Measurements from ENCODE around the gene PDX1. TPM values are rescaled to one million over a fixed set of nuclear protein-coding genes. Genes with fewer than 3 reads are reported as not detected.

Gene PDX1
- total RNA-seq (2022) (0.17 and 0.35 TPM in 2 replicates), Bru-seq, nascent RNA (percentile 1 among the genes with signal in this experiment), BruChase-seq, experiment 1, labeled RNA remaining after a 6-hour chase (not detected), BruChase-seq, experiment 2, labeled RNA remaining after a 2-hour chase (percentile 17 among the genes with signal in this experiment)
- long read RNA-seq: 0 reads

DNA sequence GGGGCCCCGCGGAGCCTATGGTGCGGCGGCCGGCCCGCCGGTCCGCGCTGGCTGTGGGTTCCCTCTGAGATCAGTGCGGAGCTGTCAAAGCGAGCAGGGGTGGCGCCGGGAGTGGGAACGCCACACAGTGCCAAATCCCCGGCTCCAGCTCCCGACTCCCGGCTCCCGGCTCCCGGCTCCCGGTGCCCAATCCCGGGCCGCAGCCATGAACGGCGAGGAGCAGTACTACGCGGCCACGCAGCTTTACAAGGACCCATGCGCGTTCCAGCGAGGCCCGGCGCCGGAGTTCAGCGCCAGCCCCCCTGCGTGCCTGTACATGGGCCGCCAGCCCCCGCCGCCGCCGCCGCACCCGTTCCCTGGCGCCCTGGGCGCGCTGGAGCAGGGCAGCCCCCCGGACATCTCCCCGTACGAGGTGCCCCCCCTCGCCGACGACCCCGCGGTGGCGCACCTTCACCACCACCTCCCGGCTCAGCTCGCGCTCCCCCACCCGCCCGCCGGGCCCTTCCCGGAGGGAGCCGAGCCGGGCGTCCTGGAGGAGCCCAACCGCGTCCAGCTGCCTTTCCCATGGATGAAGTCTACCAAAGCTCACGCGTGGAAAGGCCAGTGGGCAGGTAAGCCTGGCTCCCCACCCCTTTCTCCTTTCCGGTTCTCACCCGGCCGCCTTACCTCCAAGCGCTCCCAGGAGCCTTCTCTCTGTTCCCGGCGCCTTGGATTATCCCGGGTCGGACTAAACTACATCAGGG lies at the start of gene PDX1:
Gene PDX1, plus strand, starts transcription at position 67 of the 743 bp plus-strand sequence. Its CDS starts 139 bp downstream, at position 206.
- H3K4me3 Mint-ChIP-seq (ENCODE audit: unreplicated experiment): peak within 1 kb of the TSS; percentile 69
- no peak within 1 kb of the TSS for H3K27ac Mint-ChIP-seq (ENCODE audit: low read depth, unreplicated experiment)
- TF ChIP-seq, protein P1, sequence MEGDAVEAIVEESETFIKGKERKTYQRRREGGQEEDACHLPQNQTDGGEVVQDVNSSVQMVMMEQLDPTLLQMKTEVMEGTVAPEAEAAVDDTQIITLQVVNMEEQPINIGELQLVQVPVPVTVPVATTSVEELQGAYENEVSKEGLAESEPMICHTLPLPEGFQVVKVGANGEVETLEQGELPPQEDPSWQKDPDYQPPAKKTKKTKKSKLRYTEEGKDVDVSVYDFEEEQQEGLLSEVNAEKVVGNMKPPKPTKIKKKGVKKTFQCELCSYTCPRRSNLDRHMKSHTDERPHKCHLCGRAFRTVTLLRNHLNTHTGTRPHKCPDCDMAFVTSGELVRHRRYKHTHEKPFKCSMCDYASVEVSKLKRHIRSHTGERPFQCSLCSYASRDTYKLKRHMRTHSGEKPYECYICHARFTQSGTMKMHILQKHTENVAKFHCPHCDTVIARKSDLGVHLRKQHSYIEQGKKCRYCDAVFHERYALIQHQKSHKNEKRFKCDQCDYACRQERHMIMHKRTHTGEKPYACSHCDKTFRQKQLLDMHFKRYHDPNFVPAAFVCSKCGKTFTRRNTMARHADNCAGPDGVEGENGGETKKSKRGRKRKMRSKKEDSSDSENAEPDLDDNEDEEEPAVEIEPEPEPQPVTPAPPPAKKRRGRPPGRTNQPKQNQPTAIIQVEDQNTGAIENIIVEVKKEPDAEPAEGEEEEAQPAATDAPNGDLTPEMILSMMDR (IDR thresholded peaks at IDR 0.05; ENCODE audit: unreplicated experiment): no peak
- intact Hi-C loops (cut with micrococcal nuclease): no loop called here
- ChIA-PET CTCF (interaction anchor here (1.5 kb wide), 1 partner anchor 90 kb away, joined by 3 read pairs; no protein-coding TSS in a partner anchor), POLR2A (interaction anchor here (0.6 to 0.7 kb wide), 3 partner anchors 70 to 278 kb away, joined by 3 to 4 read pairs (median 4); no protein-coding TSS in a partner anchor)
- H3K4me1 Mint-ChIP-seq (ENCODE audit: insufficient read depth, unreplicated experiment): peaks cover 14% of the 10 kb centered on the region
- no peaks in the 10 kb centered on the region for H3K9me3 Mint-ChIP-seq (ENCODE audit: unreplicated experiment)
- BruUV-seq (replicated peaks): no TSS peak
- DNase-seq (ENCODE audit: unreplicated experiment): peak; percentile 47
- peaks cover 40% of the 10 kb centered on the region for H3K27me3 Mint-ChIP-seq (ENCODE audit: insufficient read depth, unreplicated experiment)
- no peaks in the 10 kb centered on the region for H3K36me3 Mint-ChIP-seq (ENCODE audit: insufficient read depth, unreplicated experiment)

DNA sequence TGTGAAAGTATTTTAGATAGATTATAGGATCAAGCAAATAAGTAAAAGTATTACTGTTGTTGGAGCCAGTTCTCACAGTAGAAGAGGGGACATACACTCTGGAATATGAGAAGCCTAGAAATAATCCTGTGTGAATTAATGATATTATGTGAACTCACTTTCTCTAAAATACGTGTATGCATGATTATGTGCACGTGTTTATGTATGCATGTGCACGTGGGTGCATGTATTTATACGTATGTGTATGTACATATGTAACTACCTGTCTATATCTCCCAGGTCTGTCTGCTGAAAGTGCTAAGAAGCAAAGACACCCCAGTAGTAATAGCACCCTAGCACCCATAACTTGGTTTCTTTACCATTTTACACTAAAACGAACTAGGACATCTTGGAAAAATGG lies 41.5 kb upstream of the PDX1 start:
- Mint-ChIP-seq H3K36me3 (ENCODE audit: insufficient read depth, unreplicated experiment) (no peaks in the 10 kb centered on the region), H3K9me3 (ENCODE audit: unreplicated experiment) (no peaks in the 10 kb centered on the region), H3K27ac (ENCODE audit: low read depth, unreplicated experiment) (no peak overlapping the region), H3K4me1 (ENCODE audit: insufficient read depth, unreplicated experiment) (no peaks in the 10 kb centered on the region), H3K4me3 (ENCODE audit: unreplicated experiment) (no peak overlapping the region), H3K27me3 (ENCODE audit: insufficient read depth, unreplicated experiment) (peaks cover 80% of the 10 kb centered on the region)
- no TSS peak for BruUV-seq (replicated peaks)
- DNase-seq (ENCODE audit: unreplicated experiment): no peak
- TF ChIP-seq, protein P1 (IDR thresholded peaks at IDR 0.05; ENCODE audit: unreplicated experiment): no peak
- intact Hi-C loops (cut with micrococcal nuclease): no loop called here
- ChIA-PET CTCF (no interaction called here), POLR2A (no interaction called here)

DNA sequence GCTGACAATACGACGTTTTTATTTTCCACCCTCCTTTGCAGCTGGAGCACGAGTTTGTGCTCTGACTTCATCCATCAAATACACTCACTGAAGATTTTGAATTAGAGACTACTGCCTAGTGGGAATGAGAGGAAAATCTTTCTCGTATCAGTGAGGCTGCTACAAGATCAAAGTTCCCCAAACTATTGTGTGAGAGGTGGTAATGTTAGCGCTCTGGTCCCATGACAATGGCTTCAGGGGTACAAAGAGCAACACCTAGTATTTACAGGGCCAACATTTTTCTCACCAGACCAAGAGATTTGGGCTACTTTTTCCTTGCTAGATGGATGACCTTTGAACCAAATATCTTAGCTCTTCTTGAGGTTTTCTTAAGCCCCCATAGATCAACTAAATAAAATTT lies 30.3 kb upstream of the PDX1 start:
- Mint-ChIP-seq H3K4me1 (ENCODE audit: insufficient read depth, unreplicated experiment) (peaks cover 5% of the 10 kb centered on the region), H3K4me3 (ENCODE audit: unreplicated experiment) (no peak overlapping the region), H3K9me3 (ENCODE audit: unreplicated experiment) (peaks cover 10% of the 10 kb centered on the region), H3K36me3 (ENCODE audit: insufficient read depth, unreplicated experiment) (peaks cover 6% of the 10 kb centered on the region), H3K27ac (ENCODE audit: low read depth, unreplicated experiment) (no peak overlapping the region), H3K27me3 (ENCODE audit: insufficient read depth, unreplicated experiment) (peaks cover 41% of the 10 kb centered on the region)
- TF ChIP-seq, protein P1 (IDR thresholded peaks at IDR 0.05; ENCODE audit: unreplicated experiment): no peak
- no TSS peak for BruUV-seq (replicated peaks)
- POLR2A ChIA-PET: no interaction called here
- CTCF ChIA-PET: interaction anchor here (0.5 to 0.7 kb wide), 2 partner anchors 1133 to 1504 kb away, joined by 3 read pairs; no protein-coding TSS in a partner anchor
- DNase-seq (ENCODE audit: unreplicated experiment): no peak
- intact Hi-C loops (cut with micrococcal nuclease): no loop called here

DNA sequence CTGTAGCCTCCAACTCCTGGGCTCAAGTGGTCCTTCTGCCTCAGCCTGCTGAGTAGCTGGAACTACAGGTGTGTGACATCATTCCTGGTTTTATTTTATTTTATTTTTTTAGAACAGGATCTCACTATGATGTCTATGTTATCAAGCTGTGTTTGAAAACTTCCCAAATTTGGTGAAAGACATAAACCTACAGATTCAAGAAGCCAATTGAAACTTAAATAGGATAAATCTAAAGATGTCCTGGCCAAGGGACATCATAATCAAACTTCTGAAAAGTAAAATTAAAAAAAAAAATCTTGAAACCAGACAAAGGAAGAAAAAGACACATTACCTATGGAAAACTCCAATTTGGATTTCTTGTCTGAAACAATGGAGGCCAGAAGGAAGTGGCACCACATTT lies 23.1 kb upstream of the PDX1 start:
- H3K27me3 Mint-ChIP-seq (ENCODE audit: insufficient read depth, unreplicated experiment): peaks cover 88% of the 10 kb centered on the region

More for the DNA sequence above, 23.1 kb upstream of the PDX1 start:
- CTCF ChIA-PET: interaction anchor here (0.6 to 0.7 kb wide), 2 partner anchors 82 to 1065 kb away, joined by 3 read pairs; no protein-coding TSS in a partner anchor
- H3K4me1 Mint-ChIP-seq (ENCODE audit: insufficient read depth, unreplicated experiment): peaks cover 5% of the 10 kb centered on the region
- H3K4me3 Mint-ChIP-seq (ENCODE audit: unreplicated experiment): no peak overlapping the region
- H3K9me3 Mint-ChIP-seq (ENCODE audit: unreplicated experiment): peaks cover 21% of the 10 kb centered on the region
- TF ChIP-seq, protein P1 (IDR thresholded peaks at IDR 0.05; ENCODE audit: unreplicated experiment): no peak
- intact Hi-C loops (cut with micrococcal nuclease): no loop called here
- H3K36me3 Mint-ChIP-seq (ENCODE audit: insufficient read depth, unreplicated experiment): no peaks in the 10 kb centered on the region
- no peak overlapping the region for H3K27ac Mint-ChIP-seq (ENCODE audit: low read depth, unreplicated experiment)
- POLR2A ChIA-PET: interaction anchor here (0.7 kb wide), 1 partner anchor 113 kb away, joined by 3 read pairs; no protein-coding TSS in a partner anchor
- DNase-seq (ENCODE audit: unreplicated experiment): no peak
- BruUV-seq (replicated peaks): no TSS peak
